ENCODE data around the gene ZBTB22. TPM values are rescaled to one million over a fixed set of nuclear protein-coding genes. Genes with fewer than 3 reads are reported as not detected.
"Not testable (repeated sequence)": the region's sequence is repeated elsewhere in the genome, so short reads cannot be mapped to it uniquely, and the experiment has no call there.

The ZBTB22 gene
- polyA plus RNA-seq, 1 donor from 2014 or later, result 16.5 TPM

- H4K20me1 ChIP-seq (ENCODE audit: insufficient read depth); H3K36me3 ChIP-seq (ENCODE audit: insufficient read depth, low read length); H3K9ac ChIP-seq (ENCODE audit: low read length); H2AFZ ChIP-seq (ENCODE audit: low read depth, low read length); H3K27me3 ChIP-seq (ENCODE audit: insufficient read depth, low read depth, low read length); H3F3A ChIP-seq (ENCODE audit: insufficient read depth, low read length, poor library complexity, severe bottlenecking); H3K9me2 ChIP-seq (ENCODE audit: insufficient read depth, low read length); H3K27ac ChIP-seq (ENCODE audit: low read length); H3K4me2 ChIP-seq (ENCODE audit: low read length); H3K4me3 ChIP-seq (ENCODE audit: low read length); H3K9me3 ChIP-seq (ENCODE audit: low read length); H3K79me2 ChIP-seq (replicated peaks; ENCODE audit: insufficient read depth, low read length): not testable (repeated sequence)
Measured at GRCh38 chr6:33364475-33365205, 47.1 kb upstream of the ZBTB22 start.

DNA sequence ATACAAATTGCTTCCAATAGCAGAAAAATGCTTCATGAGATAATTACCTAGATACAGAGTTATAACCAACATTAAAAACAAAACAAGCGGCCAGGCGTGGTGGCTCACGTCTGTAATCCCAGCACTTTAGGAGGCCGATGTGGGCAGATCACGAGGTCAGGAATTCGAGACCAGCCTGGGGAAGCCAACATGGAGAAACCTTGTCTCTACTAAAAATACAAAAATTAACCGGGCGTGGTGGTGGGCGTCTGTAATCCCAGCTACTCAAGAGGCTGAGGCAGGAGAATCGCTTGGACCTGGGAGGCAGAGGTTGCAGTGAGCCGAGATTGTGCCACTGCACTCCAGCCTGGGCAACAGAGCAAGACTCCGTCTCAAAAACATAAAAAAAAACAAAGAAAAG is 45.9 kb upstream of the ZBTB22 start:
- not testable (repeated sequence) for H2AFZ ChIP-seq (ENCODE audit: low read depth, low read length); H3K79me2 ChIP-seq (replicated peaks; ENCODE audit: insufficient read depth, low read length)

GRCh38 chr6:33359331-33359730 is 41.8 kb upstream of the ZBTB22 start:
- no peaks in the 10 kb centered on the region for H3K36me3 ChIP-seq (ENCODE audit: insufficient read depth, low read length)
- no peaks in the 10 kb centered on the region for H3K9me2 ChIP-seq (ENCODE audit: insufficient read depth, low read length)
- H3K27ac ChIP-seq (ENCODE audit: low read length), result no peak overlapping the region
- no peaks in the 10 kb centered on the region for H3F3A ChIP-seq (ENCODE audit: insufficient read depth, low read length, poor library complexity, severe bottlenecking)
- H2AFZ ChIP-seq (ENCODE audit: low read depth, low read length), result no peak overlapping the region
- no peak overlapping the region for H3K4me2 ChIP-seq (ENCODE audit: low read length)
- H3K27me3 ChIP-seq (ENCODE audit: insufficient read depth, low read depth, low read length), result no peaks in the 10 kb centered on the region
- TF ChIP-seq EZH2 (IDR thresholded peaks at IDR 0.05; ENCODE audit: borderline replicate concordance, insufficient read depth, low read length, poor library complexity, severe bottlenecking) (no peak), SMC3 (conservative IDR thresholded peaks at IDR 0.05; ENCODE audit: poor library complexity) (no peak), EP300 (conservative IDR thresholded peaks at IDR 0.05; ENCODE audit: poor library complexity, severe bottlenecking) (no peak), TAF1 (IDR thresholded peaks at IDR 0.05; ENCODE audit: low read depth) (no peak), RAD21 (conservative IDR thresholded peaks at IDR 0.05) (no peak), POLR2AphosphoS5 (IDR thresholded peaks at IDR 0.05) (no peak), MXI1 (conservative IDR thresholded peaks at IDR 0.05; ENCODE audit: poor library complexity, severe bottlenecking) (no peak)
- TF ChIP-seq, protein P1, sequence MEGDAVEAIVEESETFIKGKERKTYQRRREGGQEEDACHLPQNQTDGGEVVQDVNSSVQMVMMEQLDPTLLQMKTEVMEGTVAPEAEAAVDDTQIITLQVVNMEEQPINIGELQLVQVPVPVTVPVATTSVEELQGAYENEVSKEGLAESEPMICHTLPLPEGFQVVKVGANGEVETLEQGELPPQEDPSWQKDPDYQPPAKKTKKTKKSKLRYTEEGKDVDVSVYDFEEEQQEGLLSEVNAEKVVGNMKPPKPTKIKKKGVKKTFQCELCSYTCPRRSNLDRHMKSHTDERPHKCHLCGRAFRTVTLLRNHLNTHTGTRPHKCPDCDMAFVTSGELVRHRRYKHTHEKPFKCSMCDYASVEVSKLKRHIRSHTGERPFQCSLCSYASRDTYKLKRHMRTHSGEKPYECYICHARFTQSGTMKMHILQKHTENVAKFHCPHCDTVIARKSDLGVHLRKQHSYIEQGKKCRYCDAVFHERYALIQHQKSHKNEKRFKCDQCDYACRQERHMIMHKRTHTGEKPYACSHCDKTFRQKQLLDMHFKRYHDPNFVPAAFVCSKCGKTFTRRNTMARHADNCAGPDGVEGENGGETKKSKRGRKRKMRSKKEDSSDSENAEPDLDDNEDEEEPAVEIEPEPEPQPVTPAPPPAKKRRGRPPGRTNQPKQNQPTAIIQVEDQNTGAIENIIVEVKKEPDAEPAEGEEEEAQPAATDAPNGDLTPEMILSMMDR (IDR thresholded peaks at IDR 0.05; ENCODE audit: poor library complexity, severe bottlenecking), result no peak
- TF ChIP-seq, protein P2, sequence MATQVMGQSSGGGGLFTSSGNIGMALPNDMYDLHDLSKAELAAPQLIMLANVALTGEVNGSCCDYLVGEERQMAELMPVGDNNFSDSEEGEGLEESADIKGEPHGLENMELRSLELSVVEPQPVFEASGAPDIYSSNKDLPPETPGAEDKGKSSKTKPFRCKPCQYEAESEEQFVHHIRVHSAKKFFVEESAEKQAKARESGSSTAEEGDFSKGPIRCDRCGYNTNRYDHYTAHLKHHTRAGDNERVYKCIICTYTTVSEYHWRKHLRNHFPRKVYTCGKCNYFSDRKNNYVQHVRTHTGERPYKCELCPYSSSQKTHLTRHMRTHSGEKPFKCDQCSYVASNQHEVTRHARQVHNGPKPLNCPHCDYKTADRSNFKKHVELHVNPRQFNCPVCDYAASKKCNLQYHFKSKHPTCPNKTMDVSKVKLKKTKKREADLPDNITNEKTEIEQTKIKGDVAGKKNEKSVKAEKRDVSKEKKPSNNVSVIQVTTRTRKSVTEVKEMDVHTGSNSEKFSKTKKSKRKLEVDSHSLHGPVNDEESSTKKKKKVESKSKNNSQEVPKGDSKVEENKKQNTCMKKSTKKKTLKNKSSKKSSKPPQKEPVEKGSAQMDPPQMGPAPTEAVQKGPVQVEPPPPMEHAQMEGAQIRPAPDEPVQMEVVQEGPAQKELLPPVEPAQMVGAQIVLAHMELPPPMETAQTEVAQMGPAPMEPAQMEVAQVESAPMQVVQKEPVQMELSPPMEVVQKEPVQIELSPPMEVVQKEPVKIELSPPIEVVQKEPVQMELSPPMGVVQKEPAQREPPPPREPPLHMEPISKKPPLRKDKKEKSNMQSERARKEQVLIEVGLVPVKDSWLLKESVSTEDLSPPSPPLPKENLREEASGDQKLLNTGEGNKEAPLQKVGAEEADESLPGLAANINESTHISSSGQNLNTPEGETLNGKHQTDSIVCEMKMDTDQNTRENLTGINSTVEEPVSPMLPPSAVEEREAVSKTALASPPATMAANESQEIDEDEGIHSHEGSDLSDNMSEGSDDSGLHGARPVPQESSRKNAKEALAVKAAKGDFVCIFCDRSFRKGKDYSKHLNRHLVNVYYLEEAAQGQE (IDR thresholded peaks at IDR 0.05; ENCODE audit: borderline replicate concordance), result no peak
- H3K9ac ChIP-seq (ENCODE audit: low read length), result no peak overlapping the region
- no peaks in the 10 kb centered on the region for H3K9me3 ChIP-seq (ENCODE audit: low read length)
- H3K79me2 ChIP-seq (replicated peaks; ENCODE audit: insufficient read depth, low read length), result no peaks in the 10 kb centered on the region
- no peak overlapping the region for H3K4me3 ChIP-seq (ENCODE audit: low read length)
- no peaks in the 10 kb centered on the region for H4K20me1 ChIP-seq (ENCODE audit: insufficient read depth)

More for the DNA sequence above, 45.9 kb upstream of the ZBTB22 start:
- H4K20me1 ChIP-seq (ENCODE audit: insufficient read depth); H3K9ac ChIP-seq (ENCODE audit: low read length); H3K9me2 ChIP-seq (ENCODE audit: insufficient read depth, low read length); H3F3A ChIP-seq (ENCODE audit: insufficient read depth, low read length, poor library complexity, severe bottlenecking); H3K9me3 ChIP-seq (ENCODE audit: low read length); H3K36me3 ChIP-seq (ENCODE audit: insufficient read depth, low read length); H3K4me2 ChIP-seq (ENCODE audit: low read length); H3K27ac ChIP-seq (ENCODE audit: low read length); H3K27me3 ChIP-seq (ENCODE audit: insufficient read depth, low read depth, low read length); H3K4me3 ChIP-seq (ENCODE audit: low read length): not testable (repeated sequence)

DNA sequence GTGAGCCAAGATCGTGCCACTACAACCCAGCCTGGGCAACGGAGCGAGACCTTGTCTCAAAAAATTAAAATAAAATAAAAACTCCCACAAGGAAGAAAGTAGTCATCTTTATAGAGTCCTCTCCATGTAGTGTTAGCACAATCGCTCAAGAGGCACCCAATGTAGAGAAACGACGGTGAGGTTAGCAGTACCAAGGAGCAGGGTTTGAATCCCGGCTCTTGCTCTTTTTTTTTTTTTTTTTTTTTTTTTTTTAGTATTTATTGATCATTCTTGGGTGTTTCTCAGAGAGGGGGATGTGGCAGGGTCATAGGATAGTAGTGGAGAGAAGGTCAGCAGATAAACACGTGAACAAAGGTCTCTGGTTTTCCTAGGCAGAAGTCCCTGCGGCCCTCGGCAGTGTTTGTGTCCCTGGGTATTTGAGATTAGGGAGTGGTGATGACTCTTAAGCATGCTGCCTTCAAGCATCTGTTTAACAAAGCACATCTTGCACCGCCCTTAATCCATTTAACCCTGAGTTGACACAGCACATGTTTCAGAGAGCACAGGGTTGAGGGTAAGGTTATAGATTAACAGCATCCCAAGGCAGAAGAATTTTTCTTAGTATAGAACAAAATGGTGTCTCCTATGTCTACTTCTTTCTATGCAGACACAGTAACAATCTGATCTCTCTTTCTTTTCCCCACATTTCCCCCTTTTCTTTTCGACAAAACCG is 39.8 kb upstream of the ZBTB22 start:
- not testable (repeated sequence) for H3K4me2 ChIP-seq (ENCODE audit: low read length); H4K20me1 ChIP-seq (ENCODE audit: insufficient read depth); H3F3A ChIP-seq (ENCODE audit: insufficient read depth, low read length, poor library complexity, severe bottlenecking); H3K9ac ChIP-seq (ENCODE audit: low read length); H3K27ac ChIP-seq (ENCODE audit: low read length); H3K4me3 ChIP-seq (ENCODE audit: low read length); H2AFZ ChIP-seq (ENCODE audit: low read depth, low read length); H3K27me3 ChIP-seq (ENCODE audit: insufficient read depth, low read depth, low read length); H3K36me3 ChIP-seq (ENCODE audit: insufficient read depth, low read length); H3K79me2 ChIP-seq (replicated peaks; ENCODE audit: insufficient read depth, low read length); H3K9me3 ChIP-seq (ENCODE audit: low read length); H3K9me2 ChIP-seq (ENCODE audit: insufficient read depth, low read length)
